ENCODE measurements around the gene CLK4.

The CLK4 gene

DNA sequence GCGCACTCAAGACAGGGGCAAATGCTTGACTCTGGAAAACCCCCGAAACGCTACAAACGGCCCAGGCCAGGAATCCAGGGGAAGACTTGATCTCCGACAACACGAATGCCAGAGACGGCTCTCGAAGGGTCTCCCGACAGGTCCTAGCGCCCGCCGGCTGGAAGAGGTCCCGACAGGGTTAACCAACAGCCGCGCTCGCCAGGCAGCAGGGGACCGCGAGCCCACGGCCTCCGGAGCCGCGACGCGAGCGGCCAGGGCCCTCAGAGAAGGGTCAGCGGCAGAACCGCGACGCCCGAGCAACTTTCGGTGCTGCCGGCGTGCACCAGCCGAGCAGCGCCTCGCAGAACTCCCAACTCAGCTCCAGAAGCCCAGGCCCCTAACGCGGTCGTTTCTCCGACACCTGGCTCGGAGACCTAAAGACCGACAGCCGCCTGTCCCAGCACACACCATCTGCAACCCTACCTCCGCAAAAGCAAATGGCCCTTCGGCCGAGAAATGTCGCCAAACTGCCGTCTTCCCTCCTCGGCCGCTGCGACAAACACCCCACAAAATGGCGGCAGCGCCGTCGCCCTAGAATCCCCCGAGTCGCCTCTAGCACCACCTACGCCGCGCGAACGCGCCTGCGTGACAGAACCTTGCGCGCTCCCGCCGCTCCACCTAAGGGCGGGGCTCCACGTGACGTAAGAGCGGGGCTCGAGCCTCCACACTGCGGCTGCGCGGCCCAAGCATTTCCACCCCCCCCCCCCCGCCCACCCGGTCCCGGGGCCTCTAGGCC, at the start of gene CLK4:
TSS of gene CLK4 (minus strand) at position 567 of the 775 bp plus-strand sequence. CDS start 3,634 bp downstream, outside the sequence.
- DNase-seq: peak; percentile 97

DNA sequence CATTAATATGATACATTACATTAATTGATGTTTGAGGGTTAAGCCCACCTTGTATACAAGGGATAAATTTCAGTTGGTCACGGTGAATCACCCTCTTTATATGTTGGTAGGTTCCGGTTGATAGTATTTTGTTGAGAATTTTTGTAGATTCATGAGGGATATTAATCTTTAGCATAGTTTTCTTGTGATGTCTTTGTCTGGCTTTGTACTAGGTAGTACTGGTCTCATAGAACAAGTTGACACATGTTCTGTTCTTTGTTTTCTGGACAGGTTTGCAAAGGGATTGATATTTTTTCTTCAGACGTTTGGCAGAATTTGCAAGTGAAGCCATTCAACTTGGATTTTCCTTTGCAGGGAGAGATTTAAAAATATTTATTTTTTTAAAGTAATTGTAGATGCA, 49.1 kb upstream of the CLK4 start:
- DNase-seq: no peak

DNA sequence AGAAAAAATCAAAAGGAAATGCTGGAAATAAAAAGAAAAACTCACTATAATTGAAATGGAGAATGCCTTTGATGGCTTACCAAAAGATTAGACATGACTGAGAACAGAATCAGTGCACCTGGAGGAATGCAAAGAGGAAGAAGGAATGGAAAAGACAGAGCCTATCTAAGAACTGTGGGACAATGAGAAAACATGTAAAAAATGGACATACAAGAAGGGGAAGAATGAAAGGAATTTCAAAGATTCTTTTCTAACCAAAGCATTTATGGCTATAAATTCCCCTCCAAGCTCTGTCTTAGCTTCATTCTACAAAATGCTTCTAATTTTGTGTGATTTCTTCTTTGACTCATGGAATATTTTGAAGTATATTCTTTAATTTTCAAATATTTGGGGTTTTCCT, 47.5 kb upstream of the CLK4 start:
- no peak for DNase-seq

DNA sequence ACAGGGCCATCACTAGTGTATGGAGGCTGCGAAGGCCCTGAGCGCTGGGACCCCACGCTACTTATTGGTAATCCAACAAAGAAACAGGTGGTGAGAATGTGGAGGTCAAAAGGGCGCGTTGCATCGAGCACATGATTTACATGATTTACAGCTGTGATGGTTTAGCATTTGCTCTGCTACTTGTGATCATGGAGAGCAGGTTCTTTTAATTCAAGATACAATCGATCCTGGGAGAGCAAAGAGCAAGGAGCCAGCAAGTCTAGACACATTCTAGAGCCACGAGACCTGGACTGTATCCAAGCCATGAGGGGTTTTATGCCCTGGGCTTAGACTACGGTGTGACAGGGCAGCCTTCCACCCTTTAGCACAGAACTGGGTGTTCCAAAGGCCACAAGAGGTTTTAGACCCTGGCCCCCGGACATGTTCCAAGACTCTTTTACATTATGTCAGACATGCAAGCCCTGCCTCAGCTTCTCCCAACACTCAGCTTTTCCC, 47.0 kb upstream of the CLK4 start:
- no peak for DNase-seq

DNA sequence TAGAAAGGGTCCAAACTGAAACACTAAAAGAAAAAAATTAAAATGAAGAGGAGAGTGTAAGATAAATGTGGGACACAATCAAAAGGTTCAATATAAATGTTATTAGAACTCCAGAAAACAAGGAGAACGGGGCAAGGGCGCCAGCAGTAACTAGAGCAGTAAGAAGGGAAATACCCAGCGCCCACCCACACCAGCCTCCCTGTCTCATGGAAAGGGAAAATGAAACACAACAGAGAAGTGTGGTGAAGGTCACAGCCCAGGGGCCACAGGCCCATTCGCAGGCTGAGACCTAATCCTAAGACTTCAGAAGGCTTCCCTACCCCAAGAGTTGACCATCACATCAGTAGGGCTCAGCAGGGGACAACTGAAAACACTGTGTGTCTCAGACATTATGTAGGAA, 45.8 kb upstream of the CLK4 start:
- DNase-seq: no peak

DNA sequence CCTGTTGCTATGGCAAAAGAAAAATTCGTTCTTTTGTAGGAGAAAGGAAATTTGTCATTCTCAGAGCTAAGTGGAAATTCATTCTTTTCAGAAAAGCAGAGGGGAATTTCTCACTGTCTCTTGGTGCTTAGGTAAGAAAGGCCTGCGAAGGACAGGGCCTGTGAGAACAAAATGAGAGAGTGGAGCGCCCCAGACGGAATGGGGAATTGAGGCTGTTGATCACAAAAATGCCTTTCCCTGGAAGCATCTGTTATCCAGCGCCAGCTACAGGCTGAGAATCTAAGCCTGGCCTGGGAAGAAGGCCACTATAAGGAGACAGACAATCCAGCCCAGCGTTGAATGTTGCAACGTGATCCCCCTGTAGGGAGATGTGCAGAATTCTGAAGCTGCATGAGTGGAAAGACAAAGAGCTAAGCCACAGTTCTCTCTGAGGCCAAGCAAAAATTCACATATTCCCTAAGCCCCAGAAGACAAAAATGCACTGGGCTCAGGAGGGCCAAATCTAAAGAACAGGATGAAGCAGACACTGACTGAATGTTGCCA, 44.8 kb upstream of the CLK4 start:
- no peak for DNase-seq

DNA sequence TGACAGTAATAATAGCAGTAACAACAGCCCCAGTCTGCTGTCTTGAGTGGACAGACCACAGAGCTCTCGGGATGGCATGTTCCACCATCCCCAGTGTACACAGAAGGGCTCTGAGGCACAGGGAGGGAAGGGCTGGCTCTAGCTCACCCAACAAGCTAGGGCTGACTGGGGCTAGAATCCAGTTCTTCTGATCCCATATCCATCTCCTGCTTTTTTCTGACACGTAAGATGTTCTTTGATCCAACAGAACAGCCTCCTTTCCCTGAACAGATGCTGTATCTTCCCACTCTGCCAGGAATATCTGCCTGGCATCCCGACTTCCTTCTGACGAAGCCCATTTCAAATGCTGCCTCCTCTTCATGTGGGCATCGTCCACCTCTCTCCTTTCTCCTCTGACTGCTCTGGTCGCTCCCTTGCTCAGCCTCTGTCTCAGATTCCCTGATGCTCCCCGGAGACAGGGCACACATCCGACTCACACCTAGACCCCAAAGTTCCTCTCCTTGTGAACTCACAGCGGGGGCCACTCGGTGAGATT, 43.6 kb upstream of the CLK4 start:
- DNase-seq: no peak

DNA sequence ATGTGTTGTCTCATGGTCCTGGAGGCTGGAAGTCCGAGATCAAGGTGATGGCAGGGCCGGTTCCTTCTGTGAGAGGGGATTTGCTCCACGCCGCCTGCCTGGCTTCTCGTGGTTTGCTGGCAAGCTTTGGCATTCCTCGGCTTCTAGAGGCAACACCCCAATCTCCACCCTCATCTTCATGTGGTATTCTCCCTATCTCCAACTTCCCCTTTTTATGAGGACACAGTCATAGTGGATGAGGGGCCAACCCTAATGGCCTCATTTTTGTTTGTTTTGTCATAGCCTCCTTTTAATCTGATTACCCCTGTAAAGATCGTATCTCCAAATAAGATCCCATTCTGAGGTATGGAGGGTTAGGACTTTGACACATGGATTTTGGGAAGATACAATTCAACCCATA, 41.7 kb upstream of the CLK4 start:
- no peak for DNase-seq

DNA sequence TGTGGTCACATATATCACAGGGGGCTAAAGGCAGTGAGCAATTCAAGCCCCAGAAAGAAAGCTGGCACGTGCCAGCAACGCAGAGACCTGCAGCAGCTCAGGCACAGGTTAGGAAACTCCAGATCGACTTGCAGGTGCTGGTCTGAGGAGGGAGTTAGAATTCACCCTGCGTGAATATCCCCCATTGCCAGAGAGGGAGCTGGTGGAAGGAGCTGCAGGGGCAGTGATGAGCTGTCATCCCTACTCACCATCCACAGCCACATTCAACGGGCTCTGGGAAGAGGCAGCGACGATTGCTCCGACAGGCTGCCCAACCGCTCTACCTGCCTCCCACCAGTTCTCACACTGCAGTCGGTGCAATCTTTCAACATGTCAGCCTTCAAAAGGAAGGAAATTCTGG, 40.8 kb upstream of the CLK4 start:
- no peak for DNase-seq

DNA sequence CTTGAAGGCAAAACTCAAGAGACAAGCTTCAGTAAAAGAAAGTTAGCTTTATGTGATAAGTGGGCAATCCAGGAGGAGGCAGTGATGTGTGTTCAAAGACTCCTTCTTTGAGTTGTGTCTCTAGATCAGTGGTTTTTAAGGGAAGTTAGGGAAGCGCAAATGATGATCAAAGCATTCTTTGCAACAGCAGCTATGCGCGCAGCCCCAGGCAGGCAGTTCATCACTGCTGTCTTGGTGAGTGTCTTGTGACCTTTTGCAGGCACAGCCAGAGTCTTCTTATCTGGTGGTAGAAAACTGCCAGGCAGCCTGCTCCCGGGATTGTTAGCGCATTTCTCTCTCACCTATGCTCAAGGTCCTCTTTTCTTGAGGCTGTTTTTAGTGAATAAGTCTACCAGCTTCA, 40.3 kb upstream of the CLK4 start:
- no peak for DNase-seq

DNA sequence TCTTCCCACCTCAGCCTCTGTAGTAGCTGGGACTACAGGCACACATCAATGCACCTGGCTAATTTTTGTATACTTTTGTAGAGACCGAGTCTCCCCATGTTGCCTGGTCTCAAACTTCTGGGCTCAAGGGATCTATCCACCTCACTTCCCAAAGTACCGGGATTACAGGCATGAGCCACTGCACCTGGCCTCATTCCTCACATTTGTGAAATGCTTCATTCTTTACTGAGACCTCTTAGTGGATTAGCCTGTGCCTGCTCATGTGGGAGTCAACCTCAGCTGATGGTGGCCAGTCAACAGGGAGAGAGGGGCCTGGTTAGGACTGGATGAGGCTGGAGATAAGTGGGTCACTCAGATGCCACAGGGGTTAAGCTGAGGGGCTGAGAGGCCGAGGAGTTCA, 37.3 kb upstream of the CLK4 start:
- no peak for DNase-seq

DNA sequence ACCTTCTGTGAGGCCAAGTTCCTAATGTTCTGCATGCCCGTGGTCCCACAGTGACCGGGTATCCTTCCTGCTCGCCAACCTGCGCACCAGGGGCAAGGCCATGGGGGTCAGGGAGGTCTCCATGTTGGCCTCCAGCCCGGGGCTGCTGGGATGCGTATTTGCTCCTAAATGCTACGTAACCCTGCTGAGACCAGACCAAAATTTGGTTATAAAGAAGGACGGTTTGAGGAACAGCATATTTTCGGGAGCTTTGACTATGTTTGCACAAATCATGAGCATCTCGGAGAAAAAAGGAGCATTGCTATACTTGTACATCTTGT, 35.7 kb upstream of the CLK4 start:
- no peak for DNase-seq

DNA sequence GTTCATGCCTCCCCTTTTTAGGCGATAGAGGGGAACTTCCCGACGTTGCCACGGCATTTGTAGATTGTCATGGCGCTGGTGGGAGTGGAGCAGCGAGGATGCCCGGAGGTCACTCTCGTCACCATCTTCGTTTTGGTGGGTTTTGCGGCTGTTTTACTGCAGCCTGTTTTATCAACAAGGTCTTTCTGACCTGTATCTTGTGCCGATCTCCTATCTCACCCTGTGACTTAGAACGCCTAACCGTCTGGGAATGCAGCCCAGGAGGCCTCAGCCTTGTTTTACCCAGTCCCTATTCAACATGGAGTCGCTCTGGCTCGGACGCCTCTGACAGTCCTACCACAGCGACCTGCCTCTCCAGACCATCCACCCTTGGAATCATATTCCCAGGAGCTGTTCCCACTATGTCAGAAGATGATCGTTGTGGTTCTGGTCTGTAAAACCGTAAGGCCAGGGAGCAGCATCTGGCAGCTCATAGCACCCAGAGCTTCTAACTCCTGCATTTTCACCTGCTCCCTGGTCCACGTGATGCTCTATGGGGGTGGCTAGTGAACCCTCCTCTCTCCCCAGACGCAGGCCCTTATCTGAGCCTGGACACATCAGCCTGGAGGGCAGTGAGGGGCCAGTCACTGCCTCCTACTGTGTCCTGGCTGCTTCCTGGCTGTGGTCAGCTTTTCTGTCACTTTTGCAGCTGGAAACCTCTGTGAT, 35.1 kb upstream of the CLK4 start:
- no peak for DNase-seq

DNA sequence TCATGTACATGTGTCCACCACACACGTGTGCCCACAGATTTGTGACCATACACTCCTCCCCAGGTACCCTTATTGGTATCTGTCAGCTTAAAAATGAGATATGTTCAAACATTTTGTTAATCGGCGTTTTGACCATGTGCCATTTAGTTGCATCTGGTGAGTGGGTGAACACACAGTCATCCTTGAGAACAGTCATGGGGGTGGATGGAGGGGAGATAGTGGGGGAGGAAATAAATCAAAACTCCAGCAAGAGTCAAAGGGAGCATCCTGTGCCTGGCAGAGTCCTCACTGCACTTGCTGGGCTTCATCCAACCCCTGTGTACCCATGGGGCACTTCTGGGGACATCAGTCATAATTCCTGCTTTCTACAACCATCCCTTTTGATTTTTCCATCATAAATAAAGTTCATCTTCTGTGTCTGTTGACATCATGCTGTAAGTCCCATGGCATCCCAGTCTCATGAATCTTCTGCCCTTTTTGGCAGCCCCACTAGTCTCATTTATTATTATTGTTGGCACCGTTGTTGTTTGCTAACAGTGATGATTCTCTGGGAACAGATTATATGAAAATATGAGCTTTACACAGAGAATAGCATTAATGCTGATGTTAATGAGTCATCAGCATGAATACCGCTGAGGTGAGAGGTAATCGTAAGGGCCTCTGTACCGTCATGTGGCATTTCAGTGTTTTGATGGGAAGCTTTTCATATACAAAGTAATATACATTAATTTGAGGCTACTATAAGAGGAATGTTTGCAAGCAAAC, 24.4 kb upstream of the CLK4 start:
- no peak for DNase-seq

DNA sequence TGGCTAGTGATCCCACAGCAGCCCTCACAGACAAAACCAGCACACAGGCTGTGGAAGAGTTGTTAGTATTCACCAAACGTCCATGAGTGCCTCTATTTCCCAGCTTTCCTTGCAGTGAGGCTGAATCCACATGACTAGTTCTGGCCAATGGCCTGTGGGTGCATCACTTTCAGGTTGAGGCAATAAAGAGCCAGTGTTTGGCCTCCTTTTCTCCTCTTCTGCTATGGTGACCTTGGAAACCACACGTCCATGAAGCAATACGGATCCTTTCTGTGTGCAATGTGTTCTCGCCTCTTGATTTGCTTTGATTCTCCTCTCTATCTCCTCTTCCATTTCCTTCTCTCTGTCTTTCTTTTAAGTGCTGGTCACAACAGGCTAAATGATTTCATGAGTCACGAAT, 23.4 kb upstream of the CLK4 start:
- no peak for DNase-seq

DNA sequence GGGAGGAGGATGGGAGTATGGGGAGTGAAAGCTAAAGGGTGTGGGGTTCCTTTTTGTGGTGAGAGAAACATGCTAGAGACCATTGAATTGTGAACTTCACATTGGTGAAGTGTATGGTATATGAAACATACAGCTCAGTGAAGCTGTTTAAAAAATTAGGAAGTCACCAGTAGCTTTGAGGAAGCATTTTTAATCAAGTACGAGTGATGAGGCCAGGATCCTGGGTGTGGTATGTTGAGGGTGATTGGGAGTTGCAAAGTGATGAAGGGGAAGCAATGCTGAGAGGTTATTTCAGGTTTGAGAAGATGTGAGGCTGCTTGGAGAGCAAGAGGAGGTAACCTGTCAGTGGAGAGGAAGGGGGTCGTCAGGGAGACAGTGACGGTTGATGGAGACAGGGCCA, 22.7 kb upstream of the CLK4 start:
- DNase-seq: no peak

DNA sequence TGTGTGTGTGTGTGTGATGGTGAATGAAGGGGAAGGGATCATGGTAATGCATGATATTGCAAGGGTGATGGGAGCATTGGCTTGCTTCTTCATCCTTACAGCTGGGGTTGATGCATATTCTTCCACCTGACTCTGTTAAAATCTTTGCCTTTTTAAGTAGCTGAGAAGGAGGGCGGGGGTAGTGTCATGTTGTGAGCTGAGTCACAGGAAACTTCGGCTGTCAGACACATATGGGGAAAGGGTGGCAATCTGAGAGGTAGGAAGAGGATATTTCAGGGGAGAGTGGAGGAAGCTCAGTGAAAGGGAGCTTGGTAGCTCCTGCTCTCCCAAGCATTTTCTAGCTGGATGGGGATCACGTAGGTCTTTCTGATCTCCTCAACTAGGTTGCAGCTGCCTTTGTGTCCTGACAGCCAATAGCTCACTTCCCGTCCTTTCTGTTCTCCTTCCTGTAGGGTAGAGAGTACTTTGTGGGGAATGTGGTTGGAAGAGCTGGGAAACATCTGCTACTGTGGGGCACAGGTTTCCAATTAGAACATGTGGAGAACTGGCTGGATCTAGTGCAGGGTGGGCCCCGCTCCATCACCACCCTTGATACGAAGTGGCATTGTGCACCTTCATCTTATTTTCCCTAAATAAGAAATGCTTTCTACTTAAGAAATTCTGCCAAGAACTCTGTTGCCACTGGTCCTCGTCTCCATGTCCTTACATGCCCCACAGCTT, 18.1 kb upstream of the CLK4 start:
- no peak for DNase-seq

DNA sequence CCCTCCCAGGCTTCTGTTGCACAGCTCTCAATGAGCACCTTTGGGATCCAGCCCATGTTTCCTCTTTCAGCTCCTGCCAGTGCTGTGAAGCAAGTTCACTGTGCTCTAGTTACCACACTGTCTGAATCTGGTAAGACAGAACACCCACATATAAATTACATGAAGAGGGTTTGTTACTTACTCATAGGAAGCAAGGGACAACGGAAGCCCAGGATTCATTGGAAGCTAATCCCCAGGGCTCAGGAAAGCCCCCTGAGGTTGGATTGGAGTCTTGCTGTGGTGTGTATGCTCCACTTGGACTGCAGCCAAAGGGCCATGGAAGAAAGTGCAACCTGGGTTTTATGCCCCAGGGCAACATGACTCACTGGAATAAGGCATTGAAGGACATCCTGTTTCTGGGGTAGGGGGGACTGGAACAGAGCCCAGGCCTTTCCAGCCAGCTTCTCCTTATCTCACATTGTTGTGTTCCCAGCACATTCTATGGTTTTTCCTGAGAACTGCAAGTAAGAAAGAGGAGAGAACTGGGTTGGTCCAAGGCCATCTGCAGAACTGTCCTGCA, 15.6 kb upstream of the CLK4 start:
- no peak for DNase-seq

DNA sequence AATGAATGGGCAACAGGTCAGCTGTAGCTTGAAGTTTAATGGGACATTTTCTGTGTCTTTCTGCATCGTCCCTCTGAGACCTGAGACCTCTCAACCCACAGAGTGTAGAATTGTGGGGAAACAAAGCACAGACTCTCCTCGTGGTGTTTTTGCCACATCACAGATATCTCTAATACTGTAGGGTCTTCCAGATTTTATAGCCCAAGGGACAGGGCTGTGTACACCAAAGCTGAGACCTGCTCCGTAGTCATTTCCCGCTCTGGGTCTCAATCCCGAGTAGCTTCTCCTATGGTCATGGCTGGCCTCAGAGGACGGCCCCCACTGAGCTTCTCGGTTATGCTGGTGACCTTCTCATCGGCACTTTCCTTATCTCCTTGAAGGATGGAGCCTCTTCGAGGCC, 14.9 kb upstream of the CLK4 start:
- no peak for DNase-seq

DNA sequence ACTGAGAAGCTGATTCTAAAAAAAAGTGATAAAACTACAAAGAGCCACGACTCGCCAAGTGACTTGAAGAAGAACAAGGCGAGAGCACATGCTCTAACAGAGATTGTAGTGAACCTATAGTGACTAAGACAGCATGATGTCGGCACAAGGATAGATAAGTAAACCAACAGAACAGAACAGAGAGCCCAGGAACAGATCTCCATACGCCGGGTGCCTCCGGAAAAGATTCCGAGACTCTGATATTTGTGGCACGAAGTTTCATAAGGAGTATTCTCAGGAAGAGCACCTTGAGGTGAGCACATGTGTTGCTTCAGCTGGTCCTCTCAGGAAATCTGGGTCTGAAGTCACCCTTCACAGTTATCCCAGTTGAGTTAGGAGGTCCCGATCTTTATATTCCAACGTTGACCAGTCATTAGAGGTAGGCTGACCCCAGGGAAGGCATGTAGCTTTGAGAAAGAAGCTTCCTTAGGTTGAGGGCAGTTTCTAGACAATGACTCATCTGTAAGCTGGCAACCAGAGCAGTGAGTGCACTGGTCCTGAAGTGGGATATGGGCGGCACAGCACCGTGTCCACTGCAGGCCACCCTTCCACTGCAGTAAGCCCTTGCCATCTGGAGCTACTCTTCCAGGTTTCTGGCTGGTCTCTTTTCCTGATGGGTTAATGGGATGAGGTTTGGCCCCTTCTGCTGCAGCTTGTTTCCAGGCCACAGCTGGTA, 13.6 kb upstream of the CLK4 start:
- no peak for DNase-seq

DNA sequence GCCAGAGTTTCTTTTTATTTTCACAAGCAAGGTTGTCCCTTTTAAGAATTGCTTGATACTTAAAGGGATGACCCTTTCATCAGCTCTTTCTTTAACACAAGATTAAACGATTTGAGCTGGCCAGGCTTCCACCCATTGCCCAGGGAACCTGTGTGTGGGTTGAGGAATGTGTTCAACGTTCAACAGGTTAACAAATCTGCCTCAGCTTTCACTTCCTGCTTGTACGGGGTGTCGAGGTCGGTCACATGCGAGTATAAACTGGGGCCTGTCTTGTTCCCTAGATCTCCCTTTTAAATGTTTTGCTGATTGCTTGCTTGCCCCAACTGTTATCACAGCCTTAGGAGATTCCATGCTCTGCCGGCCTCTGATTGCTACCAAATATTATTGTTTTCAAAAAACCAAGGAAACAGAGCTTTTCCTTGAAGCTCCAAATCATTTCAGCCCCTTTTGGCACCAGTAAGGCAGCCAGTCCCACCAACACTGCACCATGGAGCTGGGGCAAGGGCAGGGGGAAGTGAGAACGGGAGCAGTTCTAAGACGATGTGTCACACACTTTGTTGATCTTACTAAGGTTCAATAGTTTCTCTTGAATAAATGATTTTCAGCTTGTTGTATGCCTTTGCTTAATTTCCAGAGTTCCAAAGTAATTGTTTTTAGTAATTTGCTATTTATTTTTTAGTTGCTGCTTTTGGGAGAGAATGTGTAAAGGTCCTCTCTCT, 10.7 kb upstream of the CLK4 start:
- no peak for DNase-seq
